MCF 10A (cell line): Measurements from ENCODE around the gene SETD9. TPM values are rescaled to one million over a fixed set of nuclear protein-coding genes. Genes with fewer than 3 reads are reported as not detected.
A peak's percentile ranks its signal among the peaks of the same experiment; 100 is the strongest.

Experiments
- BruUV-seq: library from RNA; stranded (reverse); fragments of 400-500 nt; replicated peaks from 2 replicates; lab custom pipeline; 2021; lab: Mats Ljungman, UMichigan
- CTCF ChIA-PET: fragments of 300-600 bp; sonication (Branson Sonifier 250); formaldehyde crosslinking; extraction: SDS; loops from one replicate; lab custom pipeline; 2021; ENCODE audit warnings: antibody characterized with exemption, inconsistent platforms; lab: Yijun Ruan, JAX
- POLR2A ChIA-PET: fragments of 300-600, 350-650 bp; sonication (Branson Sonifier 250); formaldehyde crosslinking; extraction: SDS; loops from one replicate; lab custom pipeline; 2020; ENCODE audit warnings: antibody characterized with exemption, inconsistent platforms; lab: Yijun Ruan, JAX
- DNase-seq: peaks from one replicate; pipeline ENCODE4 v3.0.0-alpha.2; 2018; ENCODE audit not compliant: unreplicated experiment
- H3K27ac Mint-ChIP-seq: one replicate; pipeline ENCODE4 v1.8.0; 2022; ENCODE audit warnings: mild to moderate bottlenecking, low read depth, mixed read lengths; ENCODE audit not compliant: unreplicated experiment
- H3K27me3 Mint-ChIP-seq: one replicate; pipeline ENCODE4 v1.8.0; 2022; ENCODE audit warnings: mixed read lengths; ENCODE audit not compliant: insufficient read depth, unreplicated experiment
- H3K36me3 Mint-ChIP-seq: one replicate; pipeline ENCODE4 v1.8.0; 2022; ENCODE audit warnings: mild to moderate bottlenecking, moderate library complexity, mixed read lengths; ENCODE audit not compliant: insufficient read depth, unreplicated experiment
- H3K4me1 Mint-ChIP-seq: one replicate; pipeline ENCODE4 v1.8.0; 2022; ENCODE audit warnings: mixed read lengths; ENCODE audit not compliant: insufficient read depth, unreplicated experiment
- H3K4me3 Mint-ChIP-seq: one replicate; pipeline ENCODE4 v1.8.0; 2022; ENCODE audit warnings: mild to moderate bottlenecking, moderate library complexity, mixed read lengths; ENCODE audit not compliant: unreplicated experiment
- H3K9me3 Mint-ChIP-seq: one replicate; pipeline ENCODE4 v1.8.0; 2022; ENCODE audit warnings: mixed read lengths; ENCODE audit not compliant: unreplicated experiment
- intact Hi-C: fragments of 100-400 bp; cut with micrococcal nuclease; formaldehyde crosslinking; loops from 2 replicates; pipeline ENCODE4 v1.14.1; 2022
- total RNA-seq: library from RNA; stranded (reverse); gene quantifications from 2 replicates; pipeline ENCODE4 v1.2.3, GENCODE V29; 2022
- TF ChIP-seq, protein P1 (sequence below): fragments of 200-600 bp; IDR thresholded peaks from one replicate; pipeline ENCODE4 v1.8.0; 2022; ENCODE audit warnings: antibody characterized with exemption, mild to moderate bottlenecking; ENCODE audit not compliant: unreplicated experiment

SETD9 gene
- total RNA-seq, 1 experiment from 2014 or later: 11.5 TPM

DNA sequence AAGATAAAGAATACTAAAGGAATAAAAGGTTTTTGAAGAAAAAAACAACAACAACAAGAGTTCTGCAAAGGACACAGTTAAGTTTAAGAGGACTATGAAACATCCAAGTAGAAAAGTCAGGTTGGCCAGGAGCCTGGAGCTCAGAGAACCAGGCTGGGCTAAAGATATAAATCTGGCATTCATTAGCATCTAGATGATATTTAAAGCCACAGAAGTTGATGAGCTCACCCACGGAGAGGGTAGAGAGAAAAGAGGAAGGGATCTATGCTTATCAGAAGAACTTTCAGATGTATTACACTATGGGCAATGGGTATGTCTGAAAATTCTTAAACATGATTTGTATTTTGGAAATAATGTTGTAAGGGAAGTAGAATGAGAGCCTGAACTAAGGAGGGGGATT is 32.6 kb downstream of the SETD9 start:
- CTCF ChIA-PET: interaction anchor here (0.6 to 1.1 kb wide), 3 partner anchors 116 to 209 kb away, joined by 3 to 4 read pairs (median 4); no protein-coding TSS in a partner anchor
- TF ChIP-seq, protein P1, sequence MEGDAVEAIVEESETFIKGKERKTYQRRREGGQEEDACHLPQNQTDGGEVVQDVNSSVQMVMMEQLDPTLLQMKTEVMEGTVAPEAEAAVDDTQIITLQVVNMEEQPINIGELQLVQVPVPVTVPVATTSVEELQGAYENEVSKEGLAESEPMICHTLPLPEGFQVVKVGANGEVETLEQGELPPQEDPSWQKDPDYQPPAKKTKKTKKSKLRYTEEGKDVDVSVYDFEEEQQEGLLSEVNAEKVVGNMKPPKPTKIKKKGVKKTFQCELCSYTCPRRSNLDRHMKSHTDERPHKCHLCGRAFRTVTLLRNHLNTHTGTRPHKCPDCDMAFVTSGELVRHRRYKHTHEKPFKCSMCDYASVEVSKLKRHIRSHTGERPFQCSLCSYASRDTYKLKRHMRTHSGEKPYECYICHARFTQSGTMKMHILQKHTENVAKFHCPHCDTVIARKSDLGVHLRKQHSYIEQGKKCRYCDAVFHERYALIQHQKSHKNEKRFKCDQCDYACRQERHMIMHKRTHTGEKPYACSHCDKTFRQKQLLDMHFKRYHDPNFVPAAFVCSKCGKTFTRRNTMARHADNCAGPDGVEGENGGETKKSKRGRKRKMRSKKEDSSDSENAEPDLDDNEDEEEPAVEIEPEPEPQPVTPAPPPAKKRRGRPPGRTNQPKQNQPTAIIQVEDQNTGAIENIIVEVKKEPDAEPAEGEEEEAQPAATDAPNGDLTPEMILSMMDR: no peak
- Mint-ChIP-seq H3K27me3 (no peaks in the 10 kb centered on the region), H3K9me3 (no peaks in the 10 kb centered on the region), H3K27ac (no peak overlapping the region), H3K4me3 (no peak overlapping the region), H3K4me1 (peaks cover 4% of the 10 kb centered on the region), H3K36me3 (peaks cover 61% of the 10 kb centered on the region)
- POLR2A ChIA-PET: no interaction called here
- no TSS peak for BruUV-seq
- DNase-seq: no peak
- intact Hi-C loops: no loop called here

DNA sequence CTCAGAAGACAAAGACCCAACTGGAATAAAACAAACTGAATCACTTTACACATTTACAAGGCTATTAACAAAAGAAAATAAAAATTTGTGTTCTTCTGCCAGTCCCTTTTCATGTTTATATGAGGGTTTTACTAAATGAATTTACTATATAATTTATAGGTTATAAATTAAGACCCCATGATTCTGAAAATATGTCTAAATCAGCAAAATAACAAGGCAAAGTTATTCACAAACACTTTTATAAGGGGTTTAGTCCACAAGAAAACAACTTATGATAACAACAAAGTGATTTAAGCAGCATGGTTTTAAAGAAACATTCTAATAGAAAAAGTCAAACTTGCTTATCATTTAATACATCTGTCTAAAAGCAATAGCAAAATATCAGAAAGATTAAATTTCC is 37.7 kb downstream of the SETD9 start:
- Mint-ChIP-seq H3K36me3 (peaks cover 48% of the 10 kb centered on the region), H3K4me3 (no peak overlapping the region), H3K27ac (no peak overlapping the region), H3K4me1 (peaks cover 7% of the 10 kb centered on the region), H3K9me3 (no peaks in the 10 kb centered on the region), H3K27me3 (no peaks in the 10 kb centered on the region)
- DNase-seq: no peak
- BruUV-seq: no TSS peak
- intact Hi-C loops: no loop called here
- ChIA-PET CTCF (no interaction called here), POLR2A (interaction anchor here (1.0 kb wide), 1 partner anchor 19 kb away, joined by 3 read pairs; no protein-coding TSS in a partner anchor)
- TF ChIP-seq, protein P1: no peak

DNA sequence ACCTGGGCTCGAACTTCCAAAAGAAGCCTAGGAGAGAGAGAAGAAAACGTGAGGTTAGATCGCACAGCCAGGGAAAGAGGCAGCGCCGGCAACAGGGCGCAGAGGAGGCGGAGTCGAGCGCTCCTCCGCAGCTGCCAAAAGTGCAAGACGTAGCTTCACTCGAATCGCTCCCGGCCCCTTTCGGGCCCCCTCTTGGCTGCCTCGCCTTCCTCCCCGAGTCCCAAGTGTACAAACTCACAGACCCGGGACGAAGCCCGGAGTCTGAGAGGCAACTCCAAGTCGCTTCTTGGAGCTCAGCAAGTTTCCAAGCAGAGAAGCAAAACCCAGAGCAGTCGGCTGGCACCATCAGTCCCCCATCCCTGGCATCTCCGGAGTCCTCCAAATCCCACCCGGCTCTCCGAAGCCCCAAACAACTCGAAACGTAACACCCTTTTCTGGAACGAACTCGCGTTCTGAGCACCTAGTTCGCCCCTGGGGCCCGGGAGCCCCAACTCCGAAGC is 41.3 kb downstream of the SETD9 start:
- Mint-ChIP-seq H3K27ac (peak overlapping the region; percentile 56), H3K9me3 (no peaks in the 10 kb centered on the region), H3K36me3 (peaks cover 36% of the 10 kb centered on the region), H3K27me3 (no peaks in the 10 kb centered on the region), H3K4me3 (peak overlapping the region; percentile 88), H3K4me1 (peaks cover 14% of the 10 kb centered on the region)
- DNase-seq: peak; percentile 61
- POLR2A ChIA-PET: interaction anchor here (0.6 to 3.6 kb wide), 16 partner anchors 17 to 319 kb away, joined by 3 to 44 read pairs (median 3); partner anchors contain the start of genes GPBP1 and SETD9
- no TSS peak for BruUV-seq
- intact Hi-C loops: no loop called here
- CTCF ChIA-PET: interaction anchor here (0.5 to 3.8 kb wide), 8 partner anchors 50 to 281 kb away, joined by 3 to 32 read pairs (median 4); no protein-coding TSS in a partner anchor
- TF ChIP-seq, protein P1: no peak

DNA sequence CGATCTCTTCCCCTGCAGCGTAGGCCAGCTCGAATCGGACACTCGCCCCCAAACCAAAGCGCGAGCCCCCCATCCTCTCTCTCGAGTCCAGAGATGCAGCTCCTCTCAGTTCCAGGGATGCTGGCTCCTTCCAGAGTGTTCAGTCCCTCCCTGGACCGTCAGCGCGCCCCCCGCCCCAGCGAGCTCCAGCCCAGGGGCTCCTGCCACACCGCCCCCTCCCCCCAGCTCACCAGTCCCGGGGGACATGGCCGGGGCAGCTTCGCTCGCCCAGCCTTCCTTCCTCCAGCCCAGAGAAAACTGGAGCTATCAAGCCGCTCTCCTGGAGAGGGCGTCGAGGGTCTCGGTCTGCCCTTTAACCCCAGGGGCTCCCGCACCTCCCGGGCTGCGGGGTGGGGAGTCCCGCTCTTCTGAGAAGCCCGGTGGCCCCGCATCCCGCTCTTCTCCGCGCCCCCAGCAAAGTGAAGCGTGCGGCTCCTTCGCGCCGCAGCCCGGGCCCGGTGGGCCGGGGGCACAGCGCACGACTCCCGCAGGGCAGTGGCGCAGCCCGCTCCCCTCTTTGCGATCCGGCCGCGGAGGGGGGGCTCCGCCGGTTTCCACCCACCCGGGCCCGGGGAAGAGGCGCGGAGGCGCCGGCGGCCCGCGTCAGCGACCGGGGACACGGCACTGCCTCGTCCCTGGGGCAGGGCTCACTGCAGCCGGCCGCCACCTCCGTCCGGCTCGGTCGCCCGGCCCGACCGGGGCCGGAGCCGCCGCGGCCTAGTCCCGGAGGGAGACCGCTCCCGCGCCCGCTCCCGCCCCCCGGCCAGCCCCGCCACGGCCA is 41.9 kb downstream of the SETD9 start:
- POLR2A ChIA-PET: interaction anchor here (0.6 to 3.6 kb wide), 14 partner anchors 17 to 318 kb away, joined by 3 to 44 read pairs (median 3); partner anchors contain the start of genes GPBP1 and SETD9
- intact Hi-C loops: no loop called here
- TF ChIP-seq, protein P1: no peak
- Mint-ChIP-seq H3K27ac (peak overlapping the region; percentile 56), H3K9me3 (no peaks in the 10 kb centered on the region), H3K27me3 (peaks cover 5% of the 10 kb centered on the region), H3K36me3 (peaks cover 30% of the 10 kb centered on the region), H3K4me1 (peaks cover 14% of the 10 kb centered on the region), H3K4me3 (peak overlapping the region; percentile 88)
- CTCF ChIA-PET: interaction anchor here (0.5 to 3.8 kb wide), 9 partner anchors 51 to 280 kb away, joined by 3 to 32 read pairs (median 5); no protein-coding TSS in a partner anchor
- BruUV-seq: no TSS peak
- peak; percentile 8 for DNase-seq
